ENCODE results near the gene PTPRT. TPM values are rescaled to one million over a fixed set of nuclear protein-coding genes. Genes with fewer than 3 reads are reported as not detected.

Gene PTPRT
- total RNA-seq, 4 donors from 2014 or later = under 0.01 to 2.1 TPM; not detected in 2

- no peak overlapping the region for H3K27ac ChIP-seq
- no peaks in the 10 kb centered on the region for H3K36me3 ChIP-seq
- TF ChIP-seq CTCF (IDR thresholded peaks at IDR 0.05) (no peak), POLR2A (IDR thresholded peaks at IDR 0.05) (no peak)
- DNase-seq = no peak
- no peaks in the 10 kb centered on the region for H3K27me3 ChIP-seq
- H3K4me3 ChIP-seq = no peak overlapping the region
- H3K9me3 ChIP-seq = no peaks in the 10 kb centered on the region
- H3K4me1 ChIP-seq = no peaks in the 10 kb centered on the region
- intact Hi-C loops (cut with DNase I; ENCODE audit: low total_unique reads) = no loop called here
Observed at GRCh38 chr20:42852691-42853090, 337.0 kb downstream of the PTPRT start.

- Histone ChIP-seq H3K4me3 (no peak overlapping the region), H3K9me3 (no peaks in the 10 kb centered on the region), H3K36me3 (no peaks in the 10 kb centered on the region), H3K27ac (no peak overlapping the region), H3K27me3 (no peaks in the 10 kb centered on the region), H3K4me1 (no peaks in the 10 kb centered on the region)
- intact Hi-C loops (cut with DNase I; ENCODE audit: low total_unique reads) = no loop called here
- no peak for DNase-seq
- no peak for TF ChIP-seq CTCF (IDR thresholded peaks at IDR 0.05)
- TF ChIP-seq POLR2A (IDR thresholded peaks at IDR 0.05) = no peak
Observed at GRCh38 chr20:42846784-42847490, 342.8 kb downstream of the PTPRT start.

DNA sequence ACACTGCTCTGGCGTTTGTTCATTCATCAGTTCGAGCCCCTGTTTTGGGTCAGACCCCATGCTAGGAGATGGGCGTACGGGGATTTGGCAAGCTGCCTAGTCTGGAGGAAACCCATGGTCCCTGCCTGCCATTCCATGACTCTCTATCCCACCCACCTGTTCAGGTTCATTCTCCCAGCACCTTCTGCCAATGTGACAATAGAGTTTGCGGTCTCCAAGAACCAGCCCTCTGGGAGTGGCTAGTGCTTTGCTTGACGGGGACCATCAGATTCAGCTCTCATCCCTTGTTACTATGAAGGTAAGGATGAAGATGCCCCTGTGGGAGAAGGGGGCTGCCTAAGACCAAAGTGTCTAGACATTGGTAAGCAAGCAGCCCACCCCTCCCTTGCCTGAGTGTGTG, 345.0 kb downstream of the PTPRT start:
- H3K36me3 ChIP-seq = no peaks in the 10 kb centered on the region
- H3K4me3 ChIP-seq = no peak overlapping the region
- TF ChIP-seq CTCF (IDR thresholded peaks at IDR 0.05) = no peak
- no peak for DNase-seq
- no peak overlapping the region for H3K27ac ChIP-seq
- no peaks in the 10 kb centered on the region for H3K27me3 ChIP-seq
- no peaks in the 10 kb centered on the region for H3K9me3 ChIP-seq
- H3K4me1 ChIP-seq = no peaks in the 10 kb centered on the region
- intact Hi-C loops (cut with DNase I; ENCODE audit: low total_unique reads) = no loop called here

- H3K4me1 ChIP-seq = no peaks in the 10 kb centered on the region
- no peaks in the 10 kb centered on the region for H3K36me3 ChIP-seq
- no peaks in the 10 kb centered on the region for H3K9me3 ChIP-seq
- no peak for DNase-seq
- H3K27ac ChIP-seq = no peak overlapping the region
- TF ChIP-seq CTCF (IDR thresholded peaks at IDR 0.05) = no peak
- no peak for TF ChIP-seq POLR2A (IDR thresholded peaks at IDR 0.05)
- H3K4me3 ChIP-seq = no peak overlapping the region
- H3K27me3 ChIP-seq = no peaks in the 10 kb centered on the region
- intact Hi-C loops (cut with DNase I; ENCODE audit: low total_unique reads) = no loop called here
Observed at GRCh38 chr20:42837456-42837855, 352.2 kb downstream of the PTPRT start.

DNA sequence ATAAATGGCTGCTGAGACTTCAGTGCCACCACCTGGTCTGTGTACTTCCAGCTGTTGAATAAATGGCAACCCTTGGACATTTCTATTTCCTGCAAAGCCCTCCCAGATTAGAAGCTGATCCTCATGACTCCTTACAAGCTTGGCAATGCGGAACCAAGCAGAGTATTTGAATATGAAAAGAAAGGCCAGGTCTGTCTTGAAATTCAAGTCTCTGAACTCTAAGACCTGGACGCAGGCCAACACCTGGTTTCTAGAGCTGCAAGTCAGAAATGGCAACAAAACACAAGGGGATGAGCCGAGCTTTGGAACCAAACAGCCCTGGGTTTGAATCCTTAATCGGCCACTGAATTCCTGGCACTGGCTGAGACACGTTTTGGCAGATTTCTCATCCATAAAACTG, 353.4 kb downstream of the PTPRT start:
- Histone ChIP-seq H3K36me3 (no peaks in the 10 kb centered on the region), H3K9me3 (no peaks in the 10 kb centered on the region), H3K4me1 (no peaks in the 10 kb centered on the region), H3K27me3 (no peaks in the 10 kb centered on the region), H3K4me3 (no peak overlapping the region), H3K27ac (no peak overlapping the region)
- no peak for TF ChIP-seq CTCF (IDR thresholded peaks at IDR 0.05)
- TF ChIP-seq POLR2A (IDR thresholded peaks at IDR 0.05) = no peak
- intact Hi-C loops (cut with DNase I; ENCODE audit: low total_unique reads) = no loop called here
- no peak for DNase-seq

All from uterus (tissue), 4 donors.